GM19324 (cell line): Measurements from ENCODE around the gene SNRPA.

Source experiments
- ATAC-seq: cut with Tn5 transposase; IDR thresholded peaks from one replicate; pipeline ENCODE4 v1.9.1; 2021; ENCODE audit warnings: mild to moderate bottlenecking, moderate library complexity; ENCODE audit not compliant: unreplicated experiment, low FRiP score

The SNRPA gene

DNA sequence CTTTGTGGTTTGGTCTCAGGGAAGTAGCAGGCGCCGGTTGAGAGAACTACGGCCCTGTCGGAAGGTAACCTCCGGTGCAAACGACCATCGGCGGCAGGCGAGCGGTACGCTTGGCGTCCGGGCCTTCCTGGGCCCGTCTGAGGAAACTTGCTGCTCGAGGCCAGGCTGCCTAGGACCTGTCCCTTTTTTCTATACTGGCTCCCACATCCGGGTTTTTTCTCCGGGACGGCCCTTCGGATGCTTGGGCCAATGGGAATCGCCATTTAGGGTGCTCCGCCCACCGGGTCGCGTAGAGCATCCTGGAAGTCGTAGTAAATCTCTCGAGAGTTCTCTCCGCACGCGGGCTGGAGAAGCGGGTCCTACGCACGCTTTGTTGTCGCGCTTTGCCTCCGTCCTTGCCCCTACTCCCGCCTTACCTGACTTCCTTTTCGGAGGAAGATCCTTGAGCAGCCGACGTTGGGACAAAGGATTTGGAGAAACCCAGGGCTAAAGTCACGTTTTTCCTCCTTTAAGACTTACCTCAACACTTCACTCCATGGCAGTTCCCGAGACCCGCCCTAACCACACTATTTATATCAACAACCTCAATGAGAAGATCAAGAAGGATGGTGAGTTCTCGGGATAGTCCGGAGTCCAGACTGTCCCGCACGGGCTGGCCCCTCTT is at the start of gene SNRPA:
SNRPA (plus strand) TSS at position 330 of the 664 bp plus-strand sequence; CDS start at position 536, 206 bp downstream.
- peak; percentile 76 for ATAC-seq

DNA sequence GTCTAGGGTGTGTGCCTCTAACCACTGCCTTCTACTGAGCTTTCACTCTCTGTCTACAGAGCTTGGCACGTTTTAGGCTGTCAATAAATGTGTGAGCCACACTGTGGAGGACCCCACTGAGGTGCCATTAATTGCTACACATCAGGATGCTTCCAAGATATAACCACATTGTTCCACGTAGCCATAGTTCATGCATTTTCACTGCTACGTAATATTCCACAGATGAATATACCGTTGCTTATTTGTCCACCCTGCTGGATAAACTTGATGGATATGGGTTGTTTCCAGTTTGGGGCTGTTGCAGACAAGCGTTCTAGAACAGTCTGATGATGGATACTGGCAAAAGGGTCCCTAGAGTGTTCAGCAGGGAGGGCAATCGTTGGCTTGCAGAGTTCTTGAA is 49.2 kb upstream of the SNRPA start:
- no peak for ATAC-seq

DNA sequence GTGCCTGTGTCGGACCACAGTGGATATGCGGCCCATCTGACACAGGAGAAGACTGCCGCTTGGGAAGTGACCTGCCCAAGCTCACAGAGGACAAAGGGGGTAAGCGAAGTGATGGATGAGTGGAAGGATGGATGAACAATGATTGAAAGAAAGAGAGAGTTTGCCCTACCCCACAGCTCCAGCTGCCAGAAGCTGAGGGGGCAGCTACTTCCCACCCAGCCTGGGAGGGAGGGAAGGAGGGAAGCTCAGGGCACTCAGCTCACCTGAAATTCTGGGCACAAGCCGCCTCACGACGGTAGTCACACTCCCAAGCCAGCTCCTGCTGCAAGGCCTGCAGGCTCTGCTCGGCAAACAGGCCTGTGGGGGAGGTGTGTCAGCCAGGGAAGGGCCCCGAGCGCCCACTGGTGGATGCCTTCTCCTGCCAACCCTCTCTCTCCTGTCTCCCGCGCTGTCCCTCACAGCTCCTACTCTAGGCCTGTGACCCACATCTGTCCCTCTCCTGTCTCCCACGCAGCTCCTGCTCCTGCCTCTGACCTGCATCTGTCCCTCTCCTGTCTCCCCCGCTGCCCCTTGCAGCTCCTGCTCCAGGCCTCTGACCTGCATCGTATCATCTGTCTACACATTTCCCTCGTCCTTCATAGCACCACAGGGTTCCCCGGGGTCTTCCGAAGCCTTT is 48.5 kb upstream of the SNRPA start:
- no peak for ATAC-seq

DNA sequence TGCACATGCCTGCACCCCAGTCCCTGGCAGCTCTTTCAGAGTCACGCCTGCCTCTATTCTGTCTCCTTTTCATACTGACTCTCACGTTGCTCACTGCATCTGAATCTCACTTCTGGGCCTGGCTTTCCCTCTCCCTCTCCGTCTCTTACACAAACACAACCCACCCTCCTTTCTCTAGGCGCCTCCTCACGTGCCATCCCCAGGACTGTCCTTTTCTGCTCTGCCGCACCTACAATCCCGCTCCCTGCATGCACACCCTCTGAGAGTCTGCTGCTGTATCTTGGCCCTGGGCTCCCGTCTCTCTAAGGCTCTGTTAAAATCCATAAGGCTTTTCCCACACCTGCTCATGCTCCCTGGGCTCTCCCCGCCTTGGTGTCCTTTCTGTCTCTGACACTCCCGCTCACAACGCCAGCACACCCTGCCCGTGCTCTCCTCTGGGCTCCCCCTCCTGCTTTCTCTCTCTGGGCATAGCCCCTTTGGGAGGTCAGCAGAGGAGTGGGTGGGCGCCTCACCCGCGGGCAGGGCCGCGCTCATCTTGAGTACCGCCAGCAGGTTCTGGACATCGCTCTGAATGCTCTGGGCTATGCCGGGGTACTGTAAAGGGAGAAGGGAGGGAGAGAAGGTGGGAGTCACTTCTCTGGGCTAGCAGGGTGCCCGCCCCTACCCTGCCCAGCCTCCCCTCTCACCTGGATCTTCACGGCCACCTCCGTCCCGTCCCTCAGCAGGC is 47.8 kb upstream of the SNRPA start:
- no peak for ATAC-seq

DNA sequence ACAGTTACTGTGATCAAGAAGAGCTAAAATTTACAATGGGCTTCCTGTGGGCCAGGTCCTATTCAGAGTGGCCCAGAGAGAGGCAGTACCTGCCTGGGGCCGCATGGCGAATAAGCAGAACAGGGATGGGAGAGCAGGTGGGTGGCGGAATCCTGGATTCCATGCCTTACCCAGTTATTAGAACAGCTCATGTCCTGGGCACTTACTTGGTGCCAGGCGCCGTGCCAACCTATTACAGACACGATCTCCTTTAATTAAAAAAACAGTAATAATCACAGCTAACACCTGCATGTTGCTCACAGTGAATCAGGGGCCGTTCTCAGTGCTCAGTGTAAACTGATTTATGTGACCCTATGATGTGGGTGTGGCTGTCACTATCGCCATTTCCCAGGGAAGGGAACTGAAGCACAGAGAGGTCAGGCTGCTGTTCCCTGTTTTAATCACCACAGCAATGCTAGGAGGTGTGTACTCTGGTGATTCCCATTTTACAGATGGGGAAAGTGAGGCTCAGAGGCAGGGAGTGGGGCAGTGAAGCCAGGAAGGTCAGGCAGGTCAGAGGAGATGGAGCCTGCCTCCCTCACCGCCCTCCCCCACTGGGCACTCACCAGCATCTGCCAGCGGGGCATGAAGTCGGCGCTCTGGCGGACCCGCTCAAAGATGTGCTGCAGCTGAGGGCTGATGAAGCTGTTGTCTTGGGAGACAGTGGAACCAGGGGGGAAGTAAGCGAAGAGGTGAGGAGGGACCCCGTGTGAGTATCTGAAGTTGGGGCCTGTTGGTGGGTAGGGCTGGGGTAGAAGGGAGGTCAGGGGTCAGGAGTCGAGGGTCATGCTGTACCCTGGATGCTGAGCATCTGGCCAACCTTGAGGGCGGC is 46.3 kb upstream of the SNRPA start:
- ATAC-seq = no peak

DNA sequence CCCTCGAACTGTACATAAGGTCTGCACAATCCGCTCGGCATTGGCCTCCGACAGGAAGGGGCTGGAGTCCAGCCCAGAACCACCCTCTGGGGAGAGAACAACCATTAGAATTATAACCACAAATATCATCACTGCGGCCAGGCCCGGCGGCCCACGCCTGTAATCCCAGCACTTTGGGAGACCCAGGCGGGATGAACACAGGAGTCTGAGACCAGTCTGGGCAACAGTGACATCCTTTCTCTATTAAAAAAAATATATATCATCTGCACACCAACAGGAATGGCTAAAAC is 45.7 kb upstream of the SNRPA start:
- no peak for ATAC-seq

DNA sequence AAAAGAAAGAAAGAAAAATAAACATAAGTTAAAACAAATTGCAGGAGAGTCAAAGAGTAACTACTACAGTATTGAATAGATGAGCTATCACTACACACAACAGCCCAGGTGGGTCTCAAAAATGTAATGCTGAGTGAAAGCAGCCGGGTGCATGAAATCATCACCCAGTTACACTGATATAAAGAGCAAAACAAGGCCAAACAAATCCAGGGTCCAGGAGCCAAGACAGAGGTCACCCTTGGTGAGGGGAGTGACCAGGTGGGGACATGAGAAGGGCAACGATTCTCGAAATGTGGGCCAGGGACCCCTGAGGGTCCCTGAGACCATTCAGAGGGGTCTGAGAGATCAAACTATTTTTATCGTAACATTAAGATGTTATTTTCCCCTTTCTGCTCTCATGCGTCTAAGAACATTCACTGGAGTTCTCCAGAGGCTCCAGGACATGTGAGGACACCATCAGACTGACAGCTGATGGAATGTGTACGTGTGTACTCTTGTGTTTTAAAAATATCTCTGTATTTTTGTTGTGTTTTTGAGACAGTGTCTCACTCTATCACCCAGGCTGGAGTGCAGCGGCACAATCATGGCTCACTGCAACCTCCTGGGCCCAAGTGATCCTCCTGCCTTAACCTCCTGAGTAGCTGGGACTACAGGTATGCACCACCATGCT is 44.9 kb upstream of the SNRPA start:
- no peak for ATAC-seq

DNA sequence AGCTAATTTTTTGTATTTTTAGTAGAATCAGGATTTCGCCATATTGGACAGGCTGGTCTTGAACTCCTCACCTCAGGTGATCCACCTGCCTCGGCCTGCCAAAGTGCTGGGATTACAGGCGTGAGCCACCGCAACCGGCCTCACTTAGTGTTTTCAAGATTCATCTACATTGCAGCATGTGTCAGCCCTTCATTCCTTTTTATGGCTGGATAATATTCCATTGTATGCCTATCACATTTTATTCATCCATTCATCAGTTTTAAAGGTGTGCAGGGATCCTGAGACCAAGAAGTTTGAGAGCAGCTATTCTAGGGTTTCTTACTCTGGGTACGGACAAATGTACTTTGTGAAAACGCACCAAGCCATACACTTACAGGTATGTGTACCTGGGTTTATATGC is 43.4 kb upstream of the SNRPA start:
- ATAC-seq = no peak

DNA sequence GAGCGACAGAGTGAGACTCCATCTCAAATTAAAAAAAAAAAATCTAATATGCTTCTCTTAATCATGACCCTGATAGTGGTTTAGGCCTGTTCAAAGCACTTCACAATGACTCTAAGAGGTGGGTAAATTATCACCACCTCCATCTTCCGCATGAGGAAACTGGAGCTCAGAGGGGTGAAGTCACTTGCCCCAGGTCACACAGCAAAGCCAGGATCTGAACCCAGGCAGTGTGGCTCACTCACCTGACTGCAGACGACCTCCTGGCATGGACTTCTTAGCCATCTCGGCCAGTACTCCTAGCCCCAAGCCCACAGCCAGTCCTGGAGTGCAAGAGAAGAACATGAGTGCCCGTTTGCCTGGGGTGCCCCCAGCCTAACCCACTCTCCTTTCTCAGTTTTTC is 41.2 kb upstream of the SNRPA start:
- ATAC-seq = no peak

DNA sequence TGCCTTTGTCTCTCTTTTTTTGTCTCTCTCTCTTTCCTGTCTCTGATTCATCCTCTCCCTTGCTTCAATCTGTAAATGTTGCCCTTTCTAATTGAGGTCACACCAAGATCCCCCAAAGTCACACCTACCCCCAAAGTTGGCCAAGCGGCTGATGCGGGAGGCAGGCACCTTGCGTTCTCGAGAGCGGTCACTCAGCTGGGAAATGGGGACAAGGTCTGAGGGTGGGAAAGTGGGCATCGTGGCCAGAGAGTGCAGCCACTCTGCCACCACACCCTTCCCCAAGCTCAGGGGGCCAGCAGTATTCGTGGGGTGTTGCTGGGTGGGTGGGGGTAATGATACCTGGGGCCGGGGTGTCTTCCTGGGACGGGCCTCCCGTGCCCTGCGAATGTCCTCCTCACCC is 37.1 kb upstream of the SNRPA start:
- no peak for ATAC-seq

DNA sequence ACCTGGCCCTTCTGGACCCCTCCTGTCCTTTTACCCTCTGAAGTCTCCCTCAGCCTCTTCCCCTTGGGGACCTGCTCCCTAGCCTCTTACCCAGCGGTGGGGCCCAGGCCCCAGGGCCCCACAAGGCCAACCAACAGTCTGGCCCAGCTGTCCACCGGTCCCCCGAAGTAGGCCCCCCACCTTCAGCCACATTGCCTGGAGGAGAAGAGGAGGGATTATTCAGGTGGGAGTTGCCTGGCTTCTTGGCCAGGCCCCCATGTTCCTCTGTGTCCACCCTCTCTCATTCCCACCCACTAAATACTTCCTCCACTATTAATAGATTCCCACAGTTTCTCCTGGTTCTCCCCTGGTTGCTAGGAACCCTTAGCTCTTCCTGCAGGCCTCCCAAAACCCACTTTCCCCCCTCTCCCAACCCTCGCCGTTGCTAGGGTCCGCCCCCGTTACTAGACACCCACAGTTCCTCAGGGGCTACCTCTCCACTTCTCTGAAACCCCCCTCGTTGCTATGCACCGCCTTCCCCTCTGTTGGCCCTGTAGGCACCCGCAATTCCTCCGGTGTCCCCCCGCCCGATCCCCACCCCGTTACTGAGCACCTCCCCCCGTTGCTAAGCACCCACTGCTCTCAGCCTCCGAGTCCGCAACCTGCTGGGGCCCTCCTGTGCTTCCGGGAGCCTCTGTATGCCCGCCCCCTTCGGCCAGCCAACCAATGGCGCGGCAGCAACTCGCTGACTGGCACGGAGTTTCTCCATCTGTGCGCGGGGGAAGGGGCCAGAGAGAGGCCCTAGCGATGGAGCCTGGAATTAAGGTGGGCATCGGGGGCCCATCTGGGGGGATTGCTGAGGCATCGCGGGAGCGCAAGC is 36.3 kb upstream of the SNRPA start:
- ATAC-seq = peak; percentile 45

DNA sequence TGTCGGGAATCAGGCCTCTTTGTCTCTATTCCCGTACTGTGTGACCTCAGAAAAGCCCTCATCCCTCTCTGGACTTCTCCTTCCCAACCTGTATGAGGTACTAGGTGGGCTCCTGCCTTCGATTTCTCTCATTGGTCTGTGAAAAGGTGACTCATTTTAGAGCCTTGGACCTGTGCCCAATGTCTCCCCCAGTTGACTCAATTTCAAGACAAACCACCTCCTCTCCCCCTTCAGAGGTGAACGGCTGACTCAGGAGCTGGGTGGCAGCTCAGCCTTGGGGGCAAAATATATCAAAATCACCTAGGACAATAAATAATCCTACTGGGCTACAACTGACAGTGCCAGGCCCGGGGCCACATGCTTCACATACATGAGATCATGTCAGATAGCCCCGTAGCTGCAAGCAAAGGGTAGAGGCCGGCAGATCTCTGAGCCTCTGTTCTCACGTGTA is 34.9 kb upstream of the SNRPA start:
- ATAC-seq = no peak

DNA sequence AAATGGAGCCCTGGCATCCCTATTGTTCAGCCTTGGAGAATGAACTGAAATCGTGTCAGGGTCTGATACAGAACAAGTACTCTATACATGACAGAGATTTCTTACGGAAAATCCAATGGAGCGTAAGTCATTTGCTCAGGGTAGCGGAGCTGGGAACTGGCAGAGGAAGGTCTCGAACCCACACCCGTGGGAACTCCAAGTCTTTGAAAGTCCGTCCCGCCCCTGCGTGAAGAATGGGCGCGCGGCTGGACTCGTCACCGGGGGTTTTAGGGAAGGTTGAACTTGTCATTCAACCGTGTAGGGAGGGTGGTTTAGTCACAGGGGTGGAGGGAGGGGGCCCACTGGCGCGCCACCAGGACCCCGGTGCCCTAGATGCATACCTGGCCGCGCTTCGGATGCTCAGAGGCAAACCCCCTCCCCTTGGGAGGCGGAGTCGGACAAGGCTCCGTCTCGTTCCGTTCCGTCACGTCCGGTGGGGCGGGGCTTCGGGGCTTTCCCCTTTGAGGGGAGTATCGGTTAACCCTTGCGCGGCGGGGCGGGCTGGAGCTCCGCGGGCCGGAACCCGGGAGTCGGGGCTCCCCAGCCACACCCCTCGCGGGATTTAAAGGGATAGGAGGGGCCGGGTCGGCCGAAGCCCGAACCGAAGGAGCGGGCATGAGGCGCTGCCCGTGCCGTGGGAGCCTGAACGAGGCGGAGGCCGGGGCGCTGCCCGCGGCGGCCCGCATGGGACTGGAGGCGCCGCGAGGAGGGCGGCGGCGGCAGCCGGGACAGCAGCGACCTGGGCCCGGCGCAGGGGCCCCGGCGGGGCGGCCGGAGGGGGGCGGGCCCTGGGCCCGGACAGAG is 34.3 kb upstream of the SNRPA start, which contains the start of the genes COQ8B and ITPKC:
COQ8B (minus strand) TSS at position 405 of the 843 bp plus-strand sequence. CDS start 2,254 bp downstream, outside the sequence.
ITPKC (plus strand) TSS at position 631 of the 843 bp plus-strand sequence; CDS start at position 655, 24 bp downstream.
- ATAC-seq = peak; percentile 83

DNA sequence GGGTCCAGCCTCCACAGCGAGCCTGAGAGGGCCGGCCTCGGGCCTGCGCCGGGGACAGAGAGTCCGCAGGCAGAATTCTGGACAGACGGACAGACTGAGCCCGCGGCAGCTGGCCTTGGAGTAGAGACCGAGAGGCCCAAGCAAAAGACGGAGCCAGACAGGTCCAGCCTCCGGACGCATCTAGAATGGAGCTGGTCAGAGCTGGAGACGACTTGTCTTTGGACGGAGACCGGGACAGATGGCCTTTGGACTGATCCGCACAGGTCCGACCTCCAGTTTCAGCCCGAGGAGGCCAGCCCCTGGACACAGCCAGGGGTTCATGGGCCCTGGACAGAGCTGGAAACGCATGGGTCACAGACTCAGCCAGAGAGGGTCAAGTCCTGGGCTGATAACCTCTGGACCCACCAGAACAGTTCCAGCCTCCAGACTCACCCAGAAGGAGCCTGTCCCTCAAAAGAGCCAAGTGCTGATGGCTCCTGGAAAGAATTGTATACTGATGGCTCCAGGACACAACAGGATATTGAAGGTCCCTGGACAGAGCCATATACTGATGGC is 33.6 kb upstream of the SNRPA start:
- ATAC-seq = peak; percentile 2

DNA sequence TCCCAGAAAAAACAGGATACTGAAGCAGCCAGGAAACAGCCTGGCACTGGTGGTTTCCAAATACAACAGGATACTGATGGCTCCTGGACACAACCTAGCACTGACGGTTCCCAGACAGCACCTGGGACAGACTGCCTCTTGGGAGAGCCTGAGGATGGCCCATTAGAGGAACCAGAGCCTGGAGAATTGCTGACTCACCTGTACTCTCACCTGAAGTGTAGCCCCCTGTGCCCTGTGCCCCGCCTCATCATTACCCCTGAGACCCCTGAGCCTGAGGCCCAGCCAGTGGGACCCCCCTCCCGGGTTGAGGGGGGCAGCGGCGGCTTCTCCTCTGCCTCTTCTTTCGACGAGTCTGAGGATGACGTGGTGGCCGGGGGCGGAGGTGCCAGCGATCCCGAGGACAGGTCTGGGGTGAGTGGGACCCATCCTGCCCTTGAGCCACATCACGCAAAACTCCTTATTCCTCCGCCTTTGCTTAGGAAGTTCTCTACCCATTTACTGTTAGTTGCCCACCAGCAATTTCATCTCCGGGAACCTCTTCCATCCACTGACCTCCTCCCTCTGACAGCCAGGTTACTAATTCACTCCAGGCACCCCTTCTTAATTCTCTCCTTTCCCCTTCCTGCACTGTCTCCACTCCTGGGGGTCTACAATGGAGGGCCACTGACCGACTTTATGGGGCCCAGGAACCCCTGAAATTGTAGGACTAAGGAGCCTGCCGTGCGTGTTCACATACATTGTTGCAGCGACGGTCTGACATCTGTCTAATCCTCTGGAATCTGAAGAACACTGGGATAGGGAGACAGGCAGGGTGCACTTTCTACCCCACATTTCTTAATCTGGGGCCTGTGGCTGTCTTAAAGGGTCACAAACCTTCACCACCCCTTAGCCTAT is 32.9 kb upstream of the SNRPA start:
- ATAC-seq = no peak

DNA sequence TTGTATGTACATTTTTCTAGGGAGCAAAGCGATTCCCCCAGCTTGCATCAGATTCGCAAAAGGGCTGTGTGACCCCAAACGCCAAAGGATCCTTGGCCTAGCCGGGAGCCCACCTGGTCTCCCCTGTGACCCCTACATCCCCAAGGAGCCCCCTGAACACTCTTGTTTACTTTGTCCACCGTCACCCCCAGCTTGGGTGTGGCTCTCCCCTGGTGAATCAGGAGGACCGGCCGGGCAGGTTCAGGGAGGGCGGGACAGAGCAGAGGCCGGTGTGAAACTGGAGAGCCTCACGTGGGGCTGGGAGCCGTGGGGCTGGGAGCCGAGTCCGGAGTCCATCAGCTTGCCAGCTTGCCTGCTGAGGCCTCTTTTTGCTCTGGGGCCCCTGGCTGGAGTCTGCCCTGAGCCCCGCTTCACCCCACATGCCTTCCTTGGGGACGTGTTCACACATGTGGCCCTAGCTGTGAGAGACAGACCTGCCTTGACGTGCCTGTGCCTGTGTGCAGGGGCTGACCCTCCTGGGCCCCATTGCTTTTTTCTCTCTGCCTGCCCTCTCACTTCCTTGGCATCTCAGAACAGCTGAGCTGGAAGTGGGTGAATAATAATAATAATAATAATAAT is 32.1 kb upstream of the SNRPA start:
- no peak for ATAC-seq
